ENCODE data around the gene KIAA1328. TPM values are rescaled to one million over a fixed set of nuclear protein-coding genes. Genes with fewer than 3 reads are reported as not detected.

Gene KIAA1328
- total and polyA plus RNA-seq, 4 donors, result 2.8 to 48.1 (median 7.0) TPM

DNA sequence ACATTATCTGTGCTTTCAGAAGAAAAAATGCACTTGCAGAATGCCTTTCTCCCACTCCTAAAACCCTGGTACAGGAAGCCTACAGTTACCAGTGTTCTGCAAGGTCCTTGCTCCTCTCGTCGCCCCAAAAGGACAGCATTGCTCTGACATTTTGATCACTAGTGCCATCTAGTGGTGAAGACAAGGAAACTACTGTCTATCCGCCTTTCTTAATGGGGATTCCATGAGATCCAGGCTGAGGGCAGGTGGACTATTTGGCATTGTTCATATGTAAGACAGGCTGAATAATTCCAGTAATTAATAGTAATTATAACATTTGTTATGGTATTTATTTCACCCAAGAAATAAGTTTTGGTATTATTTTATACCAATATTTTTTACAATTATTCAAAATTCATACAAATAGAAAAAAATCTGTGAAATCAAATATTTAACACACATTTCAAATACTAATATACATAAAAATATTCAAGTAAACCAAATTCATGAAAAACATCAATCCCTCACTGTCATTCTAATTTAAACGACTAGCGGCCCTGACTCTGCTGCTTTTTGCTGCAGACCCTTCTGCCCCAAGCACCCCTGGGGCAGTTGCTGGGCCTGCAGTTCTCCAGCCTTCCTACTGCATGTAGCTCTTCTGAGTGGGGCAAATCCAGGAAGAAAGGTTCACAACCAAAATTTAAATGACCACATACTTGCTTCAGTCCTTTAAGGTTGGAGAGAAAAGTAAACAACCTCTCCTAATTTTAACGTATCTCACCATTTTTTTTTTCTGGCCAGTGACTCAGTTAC lies 19.1 kb upstream of the KIAA1328 start:
- DNase-seq (peak; percentile 48 to 78 (median 73)), ATAC-seq (ENCODE audit: insufficient read depth, low FRiP score) (peak; percentile 76)
- Histone ChIP-seq H3K9me3 (ENCODE audit: control insufficient read depth in 4 of 4, insufficient read depth in 3 of 4, low read length in 3 of 4) (no peaks in the 10 kb centered on the region), H3K4me1 (ENCODE audit: control insufficient read depth in 5 of 5, insufficient read depth in 5 of 5, low read length in 5 of 5) (peaks cover 0 to 22% (median 15%) of the 10 kb centered on the region in 5 donors), H3K36me3 (ENCODE audit: control insufficient read depth in 4 of 4, insufficient read depth in 4 of 4, low read length in 4 of 4) (peaks cover 12 to 27% (median 20%) of the 10 kb centered on the region in 4 donors), H3K27me3 (ENCODE audit: control insufficient read depth in 3 of 3, insufficient read depth in 3 of 3, low read length in 2 of 3) (no peaks in the 10 kb centered on the region), H3K9ac (ENCODE audit: insufficient read depth in 1 of 2, low read length in 2 of 2) (no peak overlapping the region), H3K27ac (ENCODE audit: low read depth in 1 of 2, low read length in 1 of 2) (no peak overlapping the region), H3K4me3 (no peak overlapping the region)
- TF ChIP-seq, protein P1, sequence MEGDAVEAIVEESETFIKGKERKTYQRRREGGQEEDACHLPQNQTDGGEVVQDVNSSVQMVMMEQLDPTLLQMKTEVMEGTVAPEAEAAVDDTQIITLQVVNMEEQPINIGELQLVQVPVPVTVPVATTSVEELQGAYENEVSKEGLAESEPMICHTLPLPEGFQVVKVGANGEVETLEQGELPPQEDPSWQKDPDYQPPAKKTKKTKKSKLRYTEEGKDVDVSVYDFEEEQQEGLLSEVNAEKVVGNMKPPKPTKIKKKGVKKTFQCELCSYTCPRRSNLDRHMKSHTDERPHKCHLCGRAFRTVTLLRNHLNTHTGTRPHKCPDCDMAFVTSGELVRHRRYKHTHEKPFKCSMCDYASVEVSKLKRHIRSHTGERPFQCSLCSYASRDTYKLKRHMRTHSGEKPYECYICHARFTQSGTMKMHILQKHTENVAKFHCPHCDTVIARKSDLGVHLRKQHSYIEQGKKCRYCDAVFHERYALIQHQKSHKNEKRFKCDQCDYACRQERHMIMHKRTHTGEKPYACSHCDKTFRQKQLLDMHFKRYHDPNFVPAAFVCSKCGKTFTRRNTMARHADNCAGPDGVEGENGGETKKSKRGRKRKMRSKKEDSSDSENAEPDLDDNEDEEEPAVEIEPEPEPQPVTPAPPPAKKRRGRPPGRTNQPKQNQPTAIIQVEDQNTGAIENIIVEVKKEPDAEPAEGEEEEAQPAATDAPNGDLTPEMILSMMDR (IDR thresholded peaks at IDR 0.05; ENCODE audit: control extremely low read depth, extremely low read depth), result peak; percentile 68
- WGBS, 2 donors, result 45 to 46% methylated on average over 6 of the region's 6 CpGs

DNA sequence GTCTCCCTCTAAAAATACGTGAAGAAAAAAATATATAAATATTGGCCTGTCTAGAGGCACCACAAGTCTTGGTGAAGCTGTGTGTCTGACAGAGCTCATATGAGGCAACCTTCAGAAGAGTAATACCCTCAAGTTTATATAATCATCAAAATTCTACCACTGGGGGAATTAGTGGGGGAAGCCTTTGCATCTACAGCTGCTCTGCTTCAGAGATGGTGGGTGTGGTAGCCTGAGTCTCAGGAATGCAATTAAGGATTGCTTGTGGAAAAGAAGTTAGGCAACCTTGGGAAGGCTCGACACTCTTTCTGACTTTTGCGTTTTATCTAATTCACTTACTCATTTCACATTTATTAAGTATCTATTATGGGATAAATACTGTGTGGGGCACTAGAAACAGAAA lies 17.5 kb upstream of the KIAA1328 start:
- TF ChIP-seq, protein P1 (IDR thresholded peaks at IDR 0.05; ENCODE audit: control extremely low read depth, extremely low read depth), result no peak
- 75 to 90% methylated on average over 3 of the region's 3 CpGs for WGBS, 2 donors
- Histone ChIP-seq H3K36me3 (ENCODE audit: control insufficient read depth in 4 of 4, insufficient read depth in 4 of 4, low read length in 4 of 4) (peaks cover 0 to 21% (median 12%) of the 10 kb centered on the region in 4 donors), H3K27ac (ENCODE audit: low read depth in 1 of 2, low read length in 1 of 2) (no peak overlapping the region), H3K9ac (ENCODE audit: insufficient read depth in 1 of 2, low read length in 2 of 2) (no peak overlapping the region), H3K4me3 (no peak overlapping the region), H3K4me1 (ENCODE audit: control insufficient read depth in 5 of 5, insufficient read depth in 5 of 5, low read length in 5 of 5) (peaks cover 0 to 22% (median 20%) of the 10 kb centered on the region in 5 donors), H3K9me3 (ENCODE audit: control insufficient read depth in 4 of 4, insufficient read depth in 3 of 4, low read length in 3 of 4) (no peaks in the 10 kb centered on the region), H3K27me3 (ENCODE audit: control insufficient read depth in 3 of 3, insufficient read depth in 3 of 3, low read length in 2 of 3) (no peaks in the 10 kb centered on the region)
- DNase-seq (peak in 1 of 3 donors; percentile 21), ATAC-seq (ENCODE audit: insufficient read depth, low FRiP score) (no peak)

DNA sequence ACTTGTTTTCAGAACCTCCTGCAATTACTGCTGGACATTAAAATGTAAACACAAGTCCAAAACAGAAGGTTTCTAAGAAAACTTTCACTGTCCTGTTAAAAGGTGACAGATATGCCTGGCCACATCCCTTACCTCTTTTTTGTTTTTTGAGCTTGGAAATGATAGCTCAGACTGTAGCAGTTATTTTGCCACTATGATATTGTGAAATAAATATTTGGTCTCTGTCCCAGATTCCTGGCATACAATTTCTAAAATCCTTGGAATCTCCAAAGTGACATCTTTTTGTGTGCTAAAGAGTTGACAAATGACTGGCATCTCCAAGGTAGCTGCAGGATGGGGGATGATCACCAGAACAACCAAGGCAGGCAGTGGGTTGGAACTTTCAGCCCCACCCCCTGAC lies 17.0 kb upstream of the KIAA1328 start:
- peaks cover 0 to 22% (median 20%) of the 10 kb centered on the region in 5 donors for H3K4me1 ChIP-seq (ENCODE audit: control insufficient read depth in 5 of 5, insufficient read depth in 5 of 5, low read length in 5 of 5)
- TF ChIP-seq, protein P1 (IDR thresholded peaks at IDR 0.05; ENCODE audit: control extremely low read depth, extremely low read depth), result no peak
- DNase-seq (peak in 2 of 3 donors; percentile 53 to 54), ATAC-seq (ENCODE audit: insufficient read depth, low FRiP score) (no peak)
- peak overlapping the region in 1 of 2 donors; percentile 32 for H3K27ac ChIP-seq (ENCODE audit: low read depth in 1 of 2, low read length in 1 of 2)
- peaks cover 0 to 21% (median 11%) of the 10 kb centered on the region in 4 donors for H3K36me3 ChIP-seq (ENCODE audit: control insufficient read depth in 4 of 4, insufficient read depth in 4 of 4, low read length in 4 of 4)
- H3K27me3 ChIP-seq (ENCODE audit: control insufficient read depth in 3 of 3, insufficient read depth in 3 of 3, low read length in 2 of 3), result no peaks in the 10 kb centered on the region
- no peak overlapping the region for H3K9ac ChIP-seq (ENCODE audit: insufficient read depth in 1 of 2, low read length in 2 of 2)
- H3K9me3 ChIP-seq (ENCODE audit: control insufficient read depth in 4 of 4, insufficient read depth in 3 of 4, low read length in 3 of 4), result no peaks in the 10 kb centered on the region
- no peak overlapping the region for H3K4me3 ChIP-seq
